Upper lobe of right lung (tissue), 1 donor: Measurements from ENCODE around the gene PJVK. TPM values are rescaled to one million over a fixed set of nuclear protein-coding genes. Genes with fewer than 3 reads are reported as not detected.

Source experiments
- ATAC-seq: fragments of 200-7000 bp; cut with Tn5 transposase; one replicate; pipeline ENCODE4 v1.9.1; 2020; ENCODE audit warnings: mild to moderate bottlenecking, moderate library complexity
- DNase-seq: peaks from one replicate; pipeline ENCODE4 v3.0.0-alpha.2; 2020
- H3K27ac ChIP-seq: fragments of 200-600 bp; one replicate; pipeline ENCODE4 v1.8.0; 2022
- H3K27me3 ChIP-seq: fragments of 200-600 bp; one replicate; pipeline ENCODE4 v1.8.0; 2022; ENCODE audit warnings: mild to moderate bottlenecking
- H3K36me3 ChIP-seq: fragments of 200-600 bp; one replicate; pipeline ENCODE4 v1.8.0; 2022
- H3K4me1 ChIP-seq: fragments of 200-600 bp; one replicate; pipeline ENCODE4 v1.8.0; 2022
- H3K4me3 ChIP-seq: fragments of 200-600 bp; one replicate; pipeline ENCODE4 v1.8.0; 2022; ENCODE audit warnings: mild to moderate bottlenecking
- H3K9me3 ChIP-seq: fragments of 200-600 bp; one replicate; pipeline ENCODE4 v1.8.0; 2022
- CTCF ChIP-seq: fragments of 200-600 bp; IDR thresholded peaks from one replicate; pipeline ENCODE4 v1.8.0; 2022; ENCODE audit warnings: antibody characterized with exemption
- intact Hi-C: fragments of 100-400 bp; cut with DNase I; formaldehyde crosslinking; loops from one replicate; pipeline ENCODE4 v1.11.0; 2022
- long read RNA-seq: library from polyadenylated mRNA; unstranded; transcript quantifications from one replicate; pipeline ENCODE4 v2.0.0, GENCODE V29; 2021
- total RNA-seq: library from RNA; stranded (reverse); fragmentation: NEBNext Ultra II Directional; extraction: Animal tissue kit (Norgen Biotek cat#: 25700); gene quantifications from one replicate; pipeline ENCODE4 v1.2.1, GENCODE V29; 2021
- donor health status: DM: no; HTN: yes; CAD: no; lungs with severe emphysema.

The PJVK gene
- total RNA-seq = 2.3 TPM
- long read RNA-seq, partial matches to known transcripts = 0 of 1 reads
- long read RNA-seq, other reads (novel, unspliced or antisense) = 1 of 1 reads

GRCh38 chr2:178450774-178451525 is at the start of gene PJVK, which contains the start of gene PRKRA:
PJVK (plus strand) TSS chr2:178451378; CDS start chr2:178453410, 2,032 bp downstream.
PRKRA (minus strand) TSS chr2:178451175; CDS start chr2:178451030, 145 bp downstream.
- H3K36me3 ChIP-seq = peaks cover 25% of the 10 kb centered on the region
- DNase-seq = peak; percentile 100
- peaks cover 21% of the 10 kb centered on the region for H3K4me1 ChIP-seq
- H3K4me3 ChIP-seq = peak within 1 kb of the TSS; percentile 85
- H3K27ac ChIP-seq = peak within 1 kb of the TSS; percentile 98
- no peak for TF ChIP-seq CTCF
- no peaks in the 10 kb centered on the region for H3K9me3 ChIP-seq
- H3K27me3 ChIP-seq = no peaks in the 10 kb centered on the region
- ATAC-seq = peak; percentile 98
- intact Hi-C loops = no loop called here

- Histone ChIP-seq H3K27me3 (no peaks in the 10 kb centered on the region), H3K9me3 (no peaks in the 10 kb centered on the region), H3K27ac (no peak overlapping the region), H3K36me3 (no peaks in the 10 kb centered on the region), H3K4me3 (no peak overlapping the region), H3K4me1 (no peaks in the 10 kb centered on the region)
- ATAC-seq = no peak
- TF ChIP-seq CTCF = no peak
- intact Hi-C loops = no loop called here
- no peak for DNase-seq
Measured at GRCh38 chr2:178401994-178402437, 49.2 kb upstream of the PJVK start.

GRCh38 chr2:178403671-178404306 is 47.4 kb upstream of the PJVK start:
- Histone ChIP-seq H3K36me3 (no peaks in the 10 kb centered on the region), H3K4me1 (no peaks in the 10 kb centered on the region), H3K27me3 (no peaks in the 10 kb centered on the region), H3K4me3 (no peak overlapping the region), H3K27ac (no peak overlapping the region), H3K9me3 (no peaks in the 10 kb centered on the region)
- ATAC-seq = no peak
- no peak for TF ChIP-seq CTCF
- no peak for DNase-seq
- intact Hi-C loops = no loop called here

- Histone ChIP-seq H3K9me3 (no peaks in the 10 kb centered on the region), H3K27ac (no peak overlapping the region), H3K36me3 (no peaks in the 10 kb centered on the region), H3K4me3 (no peak overlapping the region), H3K4me1 (no peaks in the 10 kb centered on the region), H3K27me3 (no peaks in the 10 kb centered on the region)
- TF ChIP-seq CTCF = no peak
- intact Hi-C loops = no loop called here
- ATAC-seq (peak; percentile 69), DNase-seq (no peak)
Measured at GRCh38 chr2:178404368-178404767, 46.8 kb upstream of the PJVK start.

- Histone ChIP-seq H3K9me3 (no peaks in the 10 kb centered on the region), H3K27me3 (no peaks in the 10 kb centered on the region), H3K36me3 (no peaks in the 10 kb centered on the region), H3K4me3 (no peak overlapping the region), H3K4me1 (no peaks in the 10 kb centered on the region), H3K27ac (no peak overlapping the region)
- no peak for TF ChIP-seq CTCF
- intact Hi-C loops = no loop called here
- DNase-seq (no peak), ATAC-seq (no peak)
Measured at GRCh38 chr2:178409261-178409660, 41.9 kb upstream of the PJVK start.
